B cell (primary cell): Measurements from ENCODE around the gene GFRAL.

Experiments used
- EZH2 ChIP-seq: IDR thresholded peaks from 2 replicates; pipeline ENCODE4 v1.6.1; 2012; ENCODE audit warnings: borderline replicate concordance, low read depth, mild to moderate bottlenecking, moderate library complexity, low read length; ENCODE audit not compliant: insufficient read depth, poor library complexity, severe bottlenecking
- TF ChIP-seq, protein P1 (sequence below): fragments of 200-600 bp; IDR thresholded peaks from one replicate; pipeline ENCODE4 v1.8.0; 2022; ENCODE audit warnings: antibody characterized with exemption, mild to moderate bottlenecking

DNA sequence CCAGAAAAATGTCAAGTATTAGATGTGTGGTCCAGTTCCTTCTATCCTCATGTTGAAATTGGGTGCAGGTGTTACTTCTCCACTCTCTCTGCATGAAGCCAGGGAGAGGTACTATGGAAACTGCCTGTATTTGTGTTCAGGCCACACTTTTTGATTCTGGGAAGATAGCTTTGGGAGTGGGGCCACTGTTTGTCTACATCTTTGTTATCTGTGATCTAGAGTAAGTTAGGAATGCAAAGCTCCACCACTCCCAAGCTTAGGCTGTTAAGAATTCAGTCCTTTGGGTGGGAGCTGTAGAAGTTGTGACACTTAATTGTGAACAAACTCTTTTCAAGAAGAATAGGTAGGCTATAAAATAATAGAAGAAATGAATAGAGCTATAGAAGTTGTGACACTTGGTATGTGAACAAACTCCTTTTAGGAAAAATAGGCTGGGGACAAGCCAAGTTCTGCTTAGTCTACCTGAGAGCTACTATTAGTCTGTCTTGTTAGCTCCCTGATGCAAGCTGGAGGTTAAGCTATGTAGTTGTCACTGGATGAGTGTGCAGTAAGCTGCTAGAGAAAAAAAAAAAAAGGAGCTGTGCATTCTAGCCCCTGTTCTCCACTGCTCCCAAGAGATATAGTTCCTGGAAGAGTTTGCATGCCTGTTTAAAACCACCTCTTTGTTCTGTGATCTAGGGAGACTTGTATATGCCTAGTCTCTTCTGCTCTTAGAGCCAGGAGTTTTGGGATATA is 7.1 kb upstream of the GFRAL start:
- TF ChIP-seq, protein P1, sequence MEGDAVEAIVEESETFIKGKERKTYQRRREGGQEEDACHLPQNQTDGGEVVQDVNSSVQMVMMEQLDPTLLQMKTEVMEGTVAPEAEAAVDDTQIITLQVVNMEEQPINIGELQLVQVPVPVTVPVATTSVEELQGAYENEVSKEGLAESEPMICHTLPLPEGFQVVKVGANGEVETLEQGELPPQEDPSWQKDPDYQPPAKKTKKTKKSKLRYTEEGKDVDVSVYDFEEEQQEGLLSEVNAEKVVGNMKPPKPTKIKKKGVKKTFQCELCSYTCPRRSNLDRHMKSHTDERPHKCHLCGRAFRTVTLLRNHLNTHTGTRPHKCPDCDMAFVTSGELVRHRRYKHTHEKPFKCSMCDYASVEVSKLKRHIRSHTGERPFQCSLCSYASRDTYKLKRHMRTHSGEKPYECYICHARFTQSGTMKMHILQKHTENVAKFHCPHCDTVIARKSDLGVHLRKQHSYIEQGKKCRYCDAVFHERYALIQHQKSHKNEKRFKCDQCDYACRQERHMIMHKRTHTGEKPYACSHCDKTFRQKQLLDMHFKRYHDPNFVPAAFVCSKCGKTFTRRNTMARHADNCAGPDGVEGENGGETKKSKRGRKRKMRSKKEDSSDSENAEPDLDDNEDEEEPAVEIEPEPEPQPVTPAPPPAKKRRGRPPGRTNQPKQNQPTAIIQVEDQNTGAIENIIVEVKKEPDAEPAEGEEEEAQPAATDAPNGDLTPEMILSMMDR, result no peak
- no peak for TF ChIP-seq EZH2
